Activated T-cell treated with anti-CD3 and anti-CD28 coated beads for 1 hour (primary cell): Measurements from ENCODE around the gene SBF2.
"Not testable (repeated sequence)": the region's sequence is repeated elsewhere in the genome, so short reads cannot be mapped to it uniquely, and the experiment has no call there.

Experiments used
- DNase-seq: peaks from one replicate; pipeline ENCODE4 v3.0.0-alpha.2; 2020; ENCODE audit warnings: low read depth

The SBF2 gene

GRCh38 chr11:10263929-10264328, 30.1 kb downstream of the SBF2 start:
- no peak for DNase-seq

DNA sequence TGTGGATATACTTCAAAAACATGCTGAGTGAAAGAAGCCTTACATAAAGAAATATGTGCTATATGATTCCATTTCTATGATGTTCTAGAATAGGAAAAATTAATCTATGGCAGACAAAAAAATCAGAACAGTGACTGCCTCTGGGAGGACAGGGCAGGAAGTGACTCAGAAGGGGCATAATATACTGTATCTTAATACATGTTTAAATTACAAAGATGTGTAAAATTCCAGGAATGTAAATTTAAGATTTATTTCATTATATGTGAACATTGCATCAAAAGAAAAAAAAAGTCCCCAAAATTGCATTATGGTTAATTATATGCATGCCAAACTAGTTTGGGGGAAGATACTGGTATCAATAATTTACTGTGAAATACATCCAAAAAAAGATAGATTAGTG, 32.2 kb downstream of the SBF2 start:
- no peak for DNase-seq

DNA sequence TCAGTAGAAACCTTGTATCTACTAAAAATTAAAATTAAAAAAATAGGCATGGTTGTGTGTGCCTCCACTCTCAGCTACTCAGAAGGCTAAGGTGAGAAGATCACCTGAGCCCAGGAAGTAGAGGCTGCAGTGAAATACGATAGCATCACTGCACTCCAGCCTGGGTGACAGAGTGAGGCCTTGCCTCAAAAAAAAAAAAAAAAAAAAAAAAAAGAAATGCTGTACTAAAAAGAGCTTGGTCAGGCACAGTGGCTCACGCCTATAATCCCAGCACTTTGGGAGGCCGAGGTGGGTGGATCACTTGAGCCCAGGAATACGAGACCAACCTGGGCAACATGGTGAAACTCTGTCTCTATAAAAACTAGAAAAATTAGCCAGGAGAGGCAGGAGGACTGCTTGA, 36.5 kb downstream of the SBF2 start:
- no peak for DNase-seq

GRCh38 chr11:10255388-10256125, 38.5 kb downstream of the SBF2 start:
- no peak for DNase-seq

DNA sequence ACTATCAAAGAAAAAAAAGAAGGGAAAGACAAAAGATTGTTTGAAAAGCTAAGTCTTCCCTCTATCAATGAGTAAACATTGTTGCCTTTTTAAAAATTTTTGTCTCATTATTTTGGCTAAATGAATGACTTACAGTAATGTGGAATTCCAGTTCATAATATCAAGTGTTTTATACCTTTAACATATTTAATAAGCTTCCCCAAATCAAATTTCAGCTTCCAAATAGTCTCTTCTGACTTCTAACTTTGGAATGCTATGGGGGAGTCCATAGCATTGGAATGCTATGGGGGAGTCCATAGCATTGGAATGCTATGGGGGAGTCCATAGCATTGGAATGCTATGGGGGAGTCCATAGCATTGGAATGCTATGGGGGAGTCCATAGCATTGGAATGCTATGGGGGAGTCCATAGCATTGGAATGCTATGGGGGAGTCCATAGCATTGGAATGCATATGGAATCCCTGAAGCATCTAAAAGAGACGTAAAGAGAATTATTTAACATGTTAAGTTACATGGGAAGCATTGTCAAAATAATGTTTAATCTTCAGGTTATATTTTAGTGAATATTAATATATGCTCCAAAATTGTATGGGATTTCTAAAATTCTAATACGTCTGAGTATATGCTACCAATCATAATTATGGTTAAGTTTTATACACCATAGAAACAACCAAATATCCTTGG, 44.4 kb downstream of the SBF2 start:
- not testable (repeated sequence) for DNase-seq

DNA sequence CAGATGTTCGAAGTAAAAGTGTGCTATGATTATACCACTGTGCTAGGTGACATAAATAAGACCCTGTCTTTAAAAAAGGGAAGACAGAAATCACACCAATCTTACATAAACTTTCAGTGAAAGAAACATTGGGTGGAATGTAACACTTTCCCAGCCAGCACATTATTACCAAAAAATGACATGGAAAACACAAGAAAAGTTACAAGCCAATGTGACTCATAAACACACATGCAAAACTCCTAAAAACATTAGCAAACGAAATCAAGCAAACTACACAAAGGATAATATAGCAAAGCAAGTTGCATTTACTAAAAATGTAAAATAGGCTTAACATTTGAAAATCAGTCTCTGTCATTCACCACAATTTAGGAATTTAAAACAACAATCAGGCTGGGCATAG, 47.0 kb downstream of the SBF2 start:
- DNase-seq: no peak

- DNase-seq: no peak
These were observed 50.0 kb downstream of the SBF2 start for GRCh38 chr11:10243896-10244575.

DNA sequence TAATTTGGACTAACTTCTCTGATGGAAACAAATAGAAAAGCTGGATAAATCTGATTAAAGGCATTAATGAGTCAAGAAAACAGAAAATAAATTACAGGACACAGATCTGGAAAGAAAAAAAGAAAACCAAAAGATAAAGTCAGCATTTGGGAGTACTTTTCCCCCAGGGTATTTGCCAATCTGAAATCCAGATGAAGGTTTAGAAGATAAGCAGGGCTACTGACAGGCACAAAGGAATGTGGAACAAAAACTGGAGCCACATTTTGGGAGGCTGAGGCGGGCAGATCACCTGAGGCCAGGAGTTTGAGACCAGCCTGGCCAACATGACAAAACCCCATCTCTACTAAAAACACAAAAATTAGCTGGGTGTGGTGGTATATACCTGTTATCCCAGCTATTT, 57.2 kb downstream of the SBF2 start:
- no peak for DNase-seq

GRCh38 chr11:10233581-10233980, 60.4 kb downstream of the SBF2 start:
- DNase-seq: no peak

DNA sequence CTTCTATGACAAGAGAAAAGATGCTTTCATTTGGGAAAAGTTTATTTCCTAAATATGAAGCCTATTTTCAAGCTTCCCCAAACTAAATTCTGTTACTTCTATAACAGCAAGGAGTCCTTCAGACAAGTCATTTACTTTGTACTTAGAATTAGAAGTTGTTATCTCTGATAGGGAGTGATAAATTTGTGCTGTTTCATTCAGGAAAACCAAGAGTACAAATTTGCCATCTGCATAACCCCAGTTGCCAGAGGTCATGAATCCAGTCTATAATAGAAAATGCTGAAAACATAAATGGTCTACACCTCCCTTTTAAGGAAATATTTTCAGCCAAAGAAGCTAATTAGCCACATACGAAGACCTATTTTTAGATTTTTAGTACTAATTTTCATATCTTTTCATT, 61.3 kb downstream of the SBF2 start:
- no peak for DNase-seq

GRCh38 chr11:10231803-10232202, 62.2 kb downstream of the SBF2 start:
- DNase-seq: not testable (repeated sequence)

GRCh38 chr11:10225553-10225952, 68.5 kb downstream of the SBF2 start:
- no peak for DNase-seq

DNA sequence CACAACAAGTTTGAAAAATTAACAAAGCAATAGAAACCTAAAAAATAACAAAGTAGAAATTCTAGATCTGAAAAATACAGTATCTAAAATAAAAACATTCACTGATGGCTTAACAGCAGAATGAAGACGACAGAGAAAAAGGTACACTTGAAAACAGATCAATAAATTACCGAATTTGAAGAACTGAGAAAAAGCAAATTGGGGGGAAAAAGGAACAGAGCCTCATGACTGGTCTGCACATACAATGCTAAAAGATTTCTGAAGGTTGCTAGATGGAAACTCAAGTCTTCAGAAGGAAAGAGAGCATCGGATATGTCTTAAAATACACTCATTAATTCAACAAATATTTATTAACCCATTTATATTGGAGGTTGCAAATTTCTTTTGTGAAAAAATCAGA, 71.6 kb downstream of the SBF2 start:
- DNase-seq: no peak

DNA sequence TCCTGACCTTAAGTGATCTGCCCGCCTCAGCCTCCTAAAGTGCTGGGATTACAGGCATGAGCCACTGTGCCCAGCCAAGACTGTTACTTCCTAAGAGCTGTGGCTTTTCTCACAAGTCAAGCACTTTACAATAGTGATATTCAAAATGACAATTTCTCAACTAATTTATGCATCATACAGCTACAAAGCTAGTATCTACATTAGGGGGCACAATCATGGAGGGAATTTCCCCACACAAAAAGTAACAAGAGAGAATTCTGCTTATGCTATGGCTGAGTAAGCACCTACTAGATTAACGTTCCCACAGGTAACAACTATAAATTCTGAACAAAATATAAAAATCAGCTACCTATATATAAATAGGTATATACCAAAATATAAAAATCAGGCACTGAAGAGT, 72.7 kb downstream of the SBF2 start:
- DNase-seq: no peak

DNA sequence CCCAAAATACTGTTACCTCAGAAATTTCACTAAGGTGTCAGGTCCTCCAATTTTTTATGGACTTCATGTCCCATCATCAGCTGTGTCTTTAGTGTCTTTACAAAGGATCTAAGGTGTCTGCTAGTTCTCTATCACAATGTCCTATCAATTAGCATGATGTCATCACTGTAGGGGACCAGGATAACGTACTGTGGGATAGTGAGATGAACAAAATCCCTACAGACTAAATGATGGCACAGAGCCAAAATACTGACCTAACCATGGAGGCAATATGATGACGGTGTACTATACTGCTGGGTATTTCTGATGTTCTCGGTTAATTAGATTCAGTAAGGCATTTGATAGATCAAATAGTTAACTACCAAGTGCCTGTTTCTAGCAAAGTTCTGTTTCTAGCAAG, 82.5 kb downstream of the SBF2 start:
- DNase-seq: no peak

DNA sequence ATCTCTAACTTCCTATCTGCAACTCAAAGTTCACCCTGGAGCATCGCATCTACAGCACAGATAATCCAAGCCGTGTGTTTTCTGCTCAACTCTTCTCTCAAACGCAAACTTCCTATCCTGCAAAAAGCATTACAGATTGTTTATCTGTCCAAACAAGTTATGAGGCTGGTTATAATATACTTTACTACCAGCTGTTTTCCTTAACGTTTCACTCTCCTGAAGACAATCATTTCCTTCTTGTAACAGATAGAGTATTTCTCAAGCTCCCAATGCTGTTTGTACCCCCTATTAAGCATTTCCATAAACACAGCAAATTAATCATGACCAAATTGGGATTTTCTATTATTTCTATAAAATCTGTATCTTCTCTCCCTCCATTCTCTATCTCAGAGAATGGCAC, 84.7 kb downstream of the SBF2 start:
- DNase-seq: no peak

DNA sequence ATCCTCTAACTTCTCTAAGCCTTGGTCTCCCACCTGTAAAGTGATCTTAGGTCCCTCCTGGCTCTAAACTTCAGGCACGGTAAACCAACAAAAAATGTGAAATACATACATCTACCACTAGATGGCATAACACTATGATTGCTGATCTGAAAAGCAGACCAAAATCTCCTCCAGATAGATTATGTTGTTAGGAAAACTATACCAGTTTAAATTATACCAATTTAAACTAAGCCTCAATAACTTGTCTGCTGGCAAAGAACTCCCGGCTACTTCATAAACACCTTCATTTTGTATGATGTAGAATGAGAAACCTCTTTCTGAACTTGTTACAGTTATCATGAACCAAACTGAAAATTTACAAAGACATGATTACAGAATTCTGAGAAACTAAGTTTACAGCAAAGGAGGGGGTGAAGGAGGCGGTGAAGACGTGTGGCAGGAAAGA, 85.9 kb downstream of the SBF2 start:
- DNase-seq: no peak

GRCh38 chr11:10205928-10206327, 88.1 kb downstream of the SBF2 start:
- no peak for DNase-seq

DNA sequence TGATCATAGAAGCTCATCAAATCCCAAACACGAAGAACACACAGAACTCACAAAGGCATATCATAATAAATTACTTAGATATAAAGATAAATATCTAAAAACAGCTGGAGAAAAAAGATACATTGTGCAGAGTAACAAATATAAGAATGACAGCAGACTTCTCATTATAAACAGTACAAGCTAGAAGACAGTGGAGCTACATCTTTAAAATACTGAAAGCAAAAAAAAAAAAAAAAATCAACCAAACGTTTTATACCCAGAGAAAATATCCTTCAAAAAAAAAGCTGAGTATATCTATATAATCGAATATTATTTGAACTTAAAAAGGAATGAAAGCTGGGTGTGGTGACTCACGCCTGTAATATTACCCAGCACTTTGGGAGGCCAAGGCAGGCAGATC, 90.0 kb downstream of the SBF2 start:
- DNase-seq: no peak

GRCh38 chr11:10201343-10201742, 92.7 kb downstream of the SBF2 start:
- no peak for DNase-seq

DNA sequence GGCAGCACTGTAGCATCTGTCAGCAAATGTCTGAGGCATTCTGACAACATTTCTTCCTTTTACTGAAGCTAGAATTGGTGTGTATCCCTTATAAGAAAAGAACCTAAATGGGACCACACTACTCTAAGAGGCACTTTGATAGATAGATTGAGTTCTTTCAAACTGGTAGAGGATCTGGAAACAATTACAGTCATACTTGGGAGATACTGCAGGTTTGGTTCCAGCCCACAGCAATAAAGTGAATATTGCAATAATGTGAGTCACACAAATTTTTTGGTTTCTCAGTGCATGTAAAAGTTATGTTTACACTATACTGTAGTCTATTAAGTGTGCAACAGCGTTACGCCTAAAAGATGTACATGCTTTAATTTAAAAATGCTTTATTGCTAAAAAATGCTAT, 96.9 kb downstream of the SBF2 start:
- no peak for DNase-seq

- DNase-seq: no peak
These were observed 102.0 kb downstream of the SBF2 start for GRCh38 chr11:10192036-10192435.

GRCh38 chr11:10181811-10182210, 112.2 kb downstream of the SBF2 start:
- no peak for DNase-seq
